ENCODE measurements around the gene CERKL.

Gene CERKL

GRCh38 chr2:181667234-181667633 is 10.3 kb upstream of the CERKL start:
- TF ChIP-seq CTCF (IDR thresholded peaks at IDR 0.05; ENCODE audit: low read depth, low read length, missing control alignments) = no peak
- DNase-seq (ENCODE audit: extremely low read depth, low read depth) = no peak
- no peak overlapping the region for H3K4me3 ChIP-seq (replicated peaks; ENCODE audit: low read depth, low read length)

- TF ChIP-seq CTCF (IDR thresholded peaks at IDR 0.05; ENCODE audit: low read depth, low read length, missing control alignments) = no peak
Observed at GRCh38 chr2:181662287-181662686, 5.4 kb upstream of the CERKL start.

DNA sequence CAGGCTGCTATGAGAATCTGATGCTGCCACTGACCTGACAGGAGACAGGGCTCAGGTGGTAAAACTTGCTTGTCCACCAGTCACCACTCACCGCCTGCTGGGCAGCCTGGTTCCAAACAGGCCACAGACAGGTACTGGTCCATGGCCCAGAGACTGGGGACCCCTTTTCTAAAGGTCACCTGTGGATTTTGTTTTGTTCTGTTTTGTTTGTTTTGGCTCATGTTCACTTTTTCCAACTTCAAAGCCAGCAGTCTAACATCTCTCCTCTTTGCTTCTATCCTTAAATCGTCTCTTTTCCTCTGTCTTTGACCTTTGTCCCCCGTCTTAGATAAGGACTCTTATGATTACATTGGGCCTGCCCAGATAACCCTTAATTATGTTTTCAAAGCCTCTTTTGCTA is 3.3 kb upstream of the CERKL start:
- no peak overlapping the region for H3K4me3 ChIP-seq (replicated peaks; ENCODE audit: low read depth, low read length)
- TF ChIP-seq CTCF (IDR thresholded peaks at IDR 0.05; ENCODE audit: low read depth, low read length, missing control alignments) = no peak
- DNase-seq (ENCODE audit: extremely low read depth, low read depth) = no peak

More at GRCh38 chr2:181662287-181662686, 5.4 kb upstream of the CERKL start:
- H3K4me3 ChIP-seq (replicated peaks; ENCODE audit: low read depth, low read length) = no peak overlapping the region
- no peak for DNase-seq (ENCODE audit: extremely low read depth, low read depth)

- TF ChIP-seq CTCF (IDR thresholded peaks at IDR 0.05; ENCODE audit: low read depth, low read length, missing control alignments) = no peak
- no peak for DNase-seq (ENCODE audit: extremely low read depth, low read depth)
- H3K4me3 ChIP-seq (replicated peaks; ENCODE audit: low read depth, low read length) = no peak overlapping the region
Observed at GRCh38 chr2:181658444-181658843, 1.5 kb upstream of the CERKL start.

DNA sequence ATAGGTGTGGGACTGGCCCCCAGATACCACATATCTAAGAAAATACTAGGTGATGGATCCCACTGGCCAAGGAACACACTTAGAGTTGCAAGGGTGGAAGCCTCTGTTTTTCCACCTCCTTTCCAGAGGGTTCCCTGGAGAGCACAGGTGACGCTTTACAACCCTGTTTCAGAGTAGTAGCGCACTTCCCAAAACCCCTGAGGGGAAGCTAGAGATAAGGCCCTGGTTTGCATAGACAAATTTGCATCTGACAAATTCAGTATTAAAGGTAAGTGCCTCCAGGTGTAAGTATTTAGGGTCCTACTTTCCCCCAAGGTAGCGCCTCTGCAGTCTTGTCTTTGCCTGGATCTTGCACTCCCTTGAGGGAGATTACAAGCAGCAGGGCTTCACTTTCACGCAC is 474 bp upstream of the CERKL start:
- H3K4me3 ChIP-seq (replicated peaks; ENCODE audit: low read depth, low read length) = no peak overlapping the region; the same call in 1 of the 2 replicates
- no peak for DNase-seq (ENCODE audit: extremely low read depth, low read depth)
- no peak for TF ChIP-seq CTCF (IDR thresholded peaks at IDR 0.05; ENCODE audit: low read depth, low read length, missing control alignments)

DNA sequence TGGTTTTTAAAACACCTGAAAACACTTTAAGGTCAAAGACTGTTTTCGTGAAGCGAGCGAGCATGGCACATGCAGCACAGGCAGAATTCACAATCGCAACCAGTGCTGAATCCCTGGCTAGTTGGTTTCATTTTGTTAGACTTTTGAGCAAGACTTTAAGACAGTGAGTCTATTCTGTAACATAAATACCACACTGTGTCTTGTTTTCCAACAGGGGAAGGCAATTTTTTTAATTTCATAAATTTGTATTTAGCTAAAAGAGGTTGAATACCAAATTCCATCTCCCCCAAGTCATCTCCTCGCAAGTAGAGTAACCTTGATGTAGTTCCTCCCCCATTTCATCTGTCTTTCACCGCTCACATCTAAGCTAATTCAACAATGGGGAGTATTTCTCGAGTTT is 1.4 kb downstream of the CERKL start:
- no peak for TF ChIP-seq CTCF (IDR thresholded peaks at IDR 0.05; ENCODE audit: low read depth, low read length, missing control alignments)
- no peak overlapping the region for H3K4me3 ChIP-seq (replicated peaks; ENCODE audit: low read depth, low read length)
- DNase-seq (ENCODE audit: extremely low read depth, low read depth) = no peak

GRCh38 chr2:181649436-181649979 is 7.4 kb downstream of the CERKL start:
- no peak for TF ChIP-seq CTCF (IDR thresholded peaks at IDR 0.05; ENCODE audit: low read depth, low read length, missing control alignments)
- no peak overlapping the region for H3K4me3 ChIP-seq (replicated peaks; ENCODE audit: low read depth, low read length)
- DNase-seq (ENCODE audit: extremely low read depth, low read depth) = no peak
